Body of pancreas (tissue), 4 donors: ENCODE measurements around the gene YBEY.

Source experiments
- CTCF ChIP-seq, 7 experiments: fragments of 450-650 bp in 4 of 7; fragments of 200-600 bp in 3 of 7; sonication (generic) in 3 of 7; IDR thresholded peaks; one replicate each; pipeline ENCODE4 v1.5.1; 2016 to 2019; ENCODE audit warnings: antibody characterized with exemption in 7 of 7
- POLR2A ChIP-seq, 3 donors: fragments of 450-650 bp; IDR thresholded peaks; one replicate each; pipeline ENCODE4 v1.6.1; 2016; ENCODE audit warnings: antibody characterized with exemption in 3 of 3, mild to moderate bottlenecking in 2 of 3

GRCh38 chr21:46264690-46265144 lies 21.4 kb upstream of the YBEY start:
- TF ChIP-seq CTCF (IDR thresholded peaks at IDR 0.05) (no peak), POLR2A (IDR thresholded peaks at IDR 0.05) (no peak)
